Small intestine (tissue), 7 donors: ENCODE data around the gene CLCN7. TPM values are rescaled to one million over a fixed set of nuclear protein-coding genes. Genes with fewer than 3 reads are reported as not detected.

Source experiments
- DNase-seq, 2 donors: peaks; one replicate each; pipeline versions ENCODE4 v3.0.0 to v3.0.0-alpha.2; 2013
- FAIRE-seq: peaks from 2 replicates; lab custom pipeline; 2012; peaks lifted over from hg19 to GRCh38; lab: Jason Lieb, UNC
- H3K27ac ChIP-seq, 3 donors: one replicate each; pipeline ENCODE4 v1.5.1; 2013; ENCODE audit warnings: low read length in 2 of 3, mild to moderate bottlenecking in 2 of 3, control low read depth in 1 of 3, inconsistent platforms in 1 of 3, low read depth in 1 of 3, moderate library complexity in 1 of 3
- H3K27me3 ChIP-seq, 3 donors: one replicate each; pipeline ENCODE4 v1.6.1; 2013; ENCODE audit warnings: low read length in 3 of 3, inconsistent platforms in 1 of 3; ENCODE audit not compliant: control insufficient read depth in 3 of 3, insufficient read depth in 3 of 3
- H3K36me3 ChIP-seq, 3 donors: one replicate each; pipeline ENCODE4 v1.6.1; 2013; ENCODE audit warnings: low read length in 3 of 3, inconsistent platforms in 1 of 3, low read depth in 1 of 3, mild to moderate bottlenecking in 1 of 3, moderate library complexity in 1 of 3; ENCODE audit not compliant: control insufficient read depth in 3 of 3, insufficient read depth in 2 of 3
- H3K4me1 ChIP-seq, 3 donors: one replicate each; pipeline ENCODE4 v1.6.1; 2013; ENCODE audit warnings: low read length in 2 of 3, inconsistent platforms in 1 of 3, low read depth in 1 of 3, mild to moderate bottlenecking in 1 of 3, moderate library complexity in 1 of 3; ENCODE audit not compliant: control insufficient read depth in 3 of 3, insufficient read depth in 2 of 3
- H3K4me3 ChIP-seq, 3 donors: one replicate each; pipeline ENCODE4 v1.5.1; 2013; ENCODE audit warnings: low read length in 3 of 3, control low read depth in 1 of 3, inconsistent platforms in 1 of 3, low read depth in 1 of 3, mild to moderate bottlenecking in 1 of 3, moderate library complexity in 1 of 3
- H3K9me3 ChIP-seq, 2 donors: one replicate each; pipeline ENCODE4 v1.6.1; 2013; ENCODE audit warnings: low read depth in 1 of 2, low read length in 1 of 2; ENCODE audit not compliant: control insufficient read depth in 2 of 2, insufficient read depth in 1 of 2
- WGBS, 3 donors: extraction: QIAGEN DNeasy Blood & Tissue Kit; methylation state at CpG; one replicate each; pipeline ENCODE4 v1.1.7; 2013; 5-methylcytosine and 5-hydroxymethylcytosine counted together
- polyA plus RNA-seq, 4 donors: library from polyadenylated mRNA; stranded (reverse) in 3 of 4; unstranded in 1 of 4; fragments of 200-250 nt in 3 of 4; fragments of 120-200 nt in 1 of 4; gene quantifications; one replicate each; pipeline versions ENCODE4 v1.2.1 to v1.2.3, GENCODE V29; 2013
- donor health status: healthy with polysubstance abuse.
- donor health status: control.
- donor health status: control.
- donor health status: Bipolar disorder and iron deficiency.
- donor health status: healthy.

CLCN7 gene
- polyA plus RNA-seq, 4 donors = 28.4 to 88.3 (median 42.8) TPM

GRCh38 chr16:1430759-1431496 lies 43.9 kb downstream of the CLCN7 start, which contains the start of gene PERCC1:
TSS of gene PERCC1 (plus strand) at chr16:1431078. CDS start at chr16:1432594, 1,516 bp downstream.
- no peak within 1 kb of the TSS for H3K4me3 ChIP-seq
- peak; percentile 26 to 60 for DNase-seq

GRCh38 chr16:1430214-1430758 lies 44.5 kb downstream of the CLCN7 start:
- H3K4me3 ChIP-seq = no peak overlapping the region
- 51 to 60% (median 52%) methylated on average over 14 of the region's 14 CpGs for WGBS, 3 donors
- no peak overlapping the region for H3K27ac ChIP-seq
- FAIRE-seq (no peak), DNase-seq (no peak)
- no peaks in the 10 kb centered on the region for H3K27me3 ChIP-seq
- peaks cover 0 to 7% (median 0%) of the 10 kb centered on the region in 3 donors for H3K4me1 ChIP-seq
- H3K9me3 ChIP-seq = no peaks in the 10 kb centered on the region
- peaks cover 0 to 4% (median 0%) of the 10 kb centered on the region in 3 donors for H3K36me3 ChIP-seq

More at GRCh38 chr16:1430759-1431496, 43.9 kb downstream of the CLCN7 start, which contains the start of gene PERCC1:
- no peak for FAIRE-seq
- Histone ChIP-seq H3K4me1 (peaks cover 0 to 9% (median 0%) of the 10 kb centered on the region in 3 donors), H3K36me3 (peaks cover 0 to 5% (median 0%) of the 10 kb centered on the region in 3 donors), H3K27ac (no peak within 1 kb of the TSS), H3K27me3 (no peaks in the 10 kb centered on the region), H3K9me3 (no peaks in the 10 kb centered on the region)
- 20 to 52% (median 33%) methylated on average over 32 to 35 of the region's 35 CpGs for WGBS, 3 donors

DNA sequence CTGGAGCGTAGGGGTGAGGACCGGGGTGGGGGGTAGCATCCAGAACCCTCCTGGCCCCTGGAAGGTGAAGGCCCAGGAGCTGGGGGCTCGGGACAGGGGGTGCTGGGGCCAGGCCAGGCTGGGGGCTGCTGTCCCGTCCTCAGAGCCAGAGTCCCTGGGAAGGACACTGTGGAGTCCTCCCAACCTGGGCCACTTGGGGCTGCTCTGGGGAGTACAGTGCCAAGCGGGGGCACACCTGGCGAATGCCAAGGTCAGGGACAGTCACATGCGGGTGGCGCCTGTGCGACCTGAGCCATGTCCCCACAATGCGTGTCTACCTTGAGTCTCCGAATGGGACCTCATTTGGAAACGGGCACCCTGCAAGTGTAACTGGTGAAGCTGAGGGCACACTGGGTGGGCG lies 45.2 kb downstream of the CLCN7 start:
- Histone ChIP-seq H3K4me3 (no peak overlapping the region), H3K27ac (no peak overlapping the region), H3K36me3 (no peaks in the 10 kb centered on the region), H3K9me3 (no peaks in the 10 kb centered on the region), H3K4me1 (peaks cover 0 to 7% (median 0%) of the 10 kb centered on the region in 3 donors), H3K27me3 (no peaks in the 10 kb centered on the region)
- WGBS, 3 donors = 75 to 92% (median 75%) methylated on average over 13 of the region's 13 CpGs
- FAIRE-seq (no peak), DNase-seq (no peak)

GRCh38 chr16:1429012-1429411 lies 45.8 kb downstream of the CLCN7 start:
- FAIRE-seq (no peak), DNase-seq (no peak)
- H3K27ac ChIP-seq = no peak overlapping the region
- no peaks in the 10 kb centered on the region for H3K27me3 ChIP-seq
- WGBS, 3 donors = 57 to 84% (median 74%) methylated on average over 11 of the region's 11 CpGs
- H3K9me3 ChIP-seq = no peaks in the 10 kb centered on the region
- no peaks in the 10 kb centered on the region for H3K36me3 ChIP-seq
- peaks cover 0 to 7% (median 0%) of the 10 kb centered on the region in 3 donors for H3K4me1 ChIP-seq
- H3K4me3 ChIP-seq = no peak overlapping the region

DNA sequence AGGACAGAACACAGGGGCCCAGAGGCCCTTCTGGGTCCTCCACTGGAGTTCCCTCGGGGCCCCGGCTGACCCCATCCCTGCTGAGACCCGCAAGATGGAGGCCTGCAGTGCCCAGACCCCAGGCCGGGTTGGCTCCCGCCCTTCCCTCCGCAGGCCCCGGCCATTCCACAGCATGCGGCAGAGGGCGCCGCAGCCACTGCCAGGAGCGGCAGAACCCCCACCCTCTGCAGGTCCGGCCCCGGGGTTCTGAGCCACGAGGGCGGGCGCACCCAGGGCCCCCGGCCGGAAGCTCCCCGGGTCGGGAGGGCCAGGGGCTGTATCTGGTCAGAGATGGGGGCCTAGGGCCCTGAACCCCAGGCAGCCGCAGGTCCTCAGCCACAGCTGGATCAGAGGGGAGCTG lies 46.3 kb downstream of the CLCN7 start:
- Histone ChIP-seq H3K36me3 (no peaks in the 10 kb centered on the region), H3K4me3 (no peak overlapping the region), H3K27me3 (no peaks in the 10 kb centered on the region), H3K4me1 (peaks cover 0 to 7% (median 0%) of the 10 kb centered on the region in 3 donors), H3K27ac (no peak overlapping the region), H3K9me3 (no peaks in the 10 kb centered on the region)
- FAIRE-seq = no peak
- WGBS, 3 donors = 33 to 46% (median 45%) methylated on average over 19 to 21 of the region's 21 CpGs
- DNase-seq = peak in 1 of 2 donors; percentile 33

- peaks cover 0 to 7% (median 0%) of the 10 kb centered on the region in 3 donors for H3K4me1 ChIP-seq
- H3K27ac ChIP-seq = no peak overlapping the region
- 86 to 87% (median 87%) methylated on average over 48 to 53 of the region's 53 CpGs for WGBS, 3 donors
- FAIRE-seq (no peak), DNase-seq (no peak)
- H3K36me3 ChIP-seq = no peaks in the 10 kb centered on the region
- no peak overlapping the region for H3K4me3 ChIP-seq
- H3K27me3 ChIP-seq = no peaks in the 10 kb centered on the region
- peaks cover 0 to under 1% of the 10 kb centered on the region in 2 donors for H3K9me3 ChIP-seq
These were observed 47.1 kb downstream of the CLCN7 start for GRCh38 chr16:1427473-1428461.

GRCh38 chr16:1426734-1427471 lies 47.9 kb downstream of the CLCN7 start:
- Histone ChIP-seq H3K36me3 (no peaks in the 10 kb centered on the region), H3K9me3 (peaks cover 0 to 8% of the 10 kb centered on the region in 2 donors), H3K4me3 (no peak overlapping the region), H3K4me1 (peaks cover 0 to 7% (median 0%) of the 10 kb centered on the region in 3 donors), H3K27ac (no peak overlapping the region), H3K27me3 (no peaks in the 10 kb centered on the region)
- 76 to 80% (median 80%) methylated on average over 31 to 42 of the region's 42 CpGs for WGBS, 3 donors
- DNase-seq = no peak
- FAIRE-seq = no peak
